B cell (primary cell): ENCODE data around the gene USP21.

ENCODE experiments used
- CTCF ChIP-seq: fragments of 200-600 bp; IDR thresholded peaks from one replicate; pipeline ENCODE4 v1.8.0; 2022; ENCODE audit warnings: antibody characterized with exemption, mild to moderate bottlenecking
- EZH2 ChIP-seq: IDR thresholded peaks from 2 replicates; pipeline ENCODE4 v1.6.1; 2012; ENCODE audit warnings: borderline replicate concordance, low read depth, mild to moderate bottlenecking, moderate library complexity, low read length; ENCODE audit not compliant: insufficient read depth, poor library complexity, severe bottlenecking

GRCh38 chr1:161140755-161141400, 18.4 kb upstream of the USP21 start:
- no peak for TF ChIP-seq CTCF
- no peak for TF ChIP-seq EZH2
